Heart right ventricle (tissue), 16 donors: ENCODE measurements around the gene KPNB1. TPM values are rescaled to one million over a fixed set of nuclear protein-coding genes. Genes with fewer than 3 reads are reported as not detected.
A peak's percentile ranks its signal among the peaks of the same experiment; 100 is the strongest.

Experiments
- ATAC-seq, 8 donors: fragments of 200-7000 bp; cut with Tn5 transposase; one replicate each; pipeline ENCODE4 v1.9.1; 2020; ENCODE audit warnings: mild to moderate bottlenecking in 8 of 8, moderate library complexity in 8 of 8, moderate number of reproducible peaks in 1 of 8
- DNase-seq, 2 donors: peaks; one replicate each; pipeline ENCODE4 v3.0.0-alpha.2; 2020
- H3K27ac ChIP-seq, 10 donors: fragments of 200-600 bp; sonication (generic) in 2 of 10; one replicate each; pipeline versions ENCODE4 v1.5.0 to v1.8.0; 2020 to 2022; ENCODE audit warnings: mild to moderate bottlenecking in 3 of 10
- H3K27me3 ChIP-seq, 7 donors: fragments of 200-600 bp; one replicate each; pipeline ENCODE4 v1.8.0; 2021 to 2022; ENCODE audit warnings: mild to moderate bottlenecking in 2 of 7
- H3K36me3 ChIP-seq, 9 donors: fragments of 200-600 bp; sonication (generic) in 1 of 9; one replicate each; pipeline versions ENCODE4 v1.5.0 to v1.8.0; 2020 to 2022; ENCODE audit warnings: mild to moderate bottlenecking in 2 of 9
- H3K4me1 ChIP-seq, 9 donors: fragments of 200-600 bp; sonication (generic) in 1 of 9; one replicate each; pipeline versions ENCODE4 v1.5.0 to v1.8.0; 2020 to 2022; ENCODE audit warnings: mild to moderate bottlenecking in 4 of 9
- H3K4me3 ChIP-seq, 10 donors: fragments of 200-600 bp; sonication (generic) in 2 of 10; one replicate each; pipeline versions ENCODE4 v1.5.0 to v1.8.0; 2020 to 2022; ENCODE audit warnings: mild to moderate bottlenecking in 7 of 10, moderate library complexity in 2 of 10
- H3K9me3 ChIP-seq, 11 donors: fragments of 200-600 bp in 10 of 11; sonication (generic) in 2 of 11; one replicate each; pipeline versions ENCODE4 v1.5.0 to v1.8.0; 2013 to 2022; ENCODE audit warnings: mild to moderate bottlenecking in 2 of 11, control low read depth in 1 of 11, moderate library complexity in 1 of 11
- WGBS, 2 donors: extraction: QIAGEN DNeasy Blood & Tissue Kit; methylation state at CpG; one replicate each; pipeline ENCODE4 v1.1.7; 2013; ENCODE audit warnings: inconsistent platforms in 1 of 2; 5-methylcytosine and 5-hydroxymethylcytosine counted together
- intact Hi-C, 10 donors: fragments of 100-400 bp; cut with DNase I; formaldehyde crosslinking; loops; one replicate each; pipeline versions ENCODE4 v1.11.1 to v1.14.2; 2022
- polyA plus RNA-seq, 2 donors: library from polyadenylated mRNA; stranded (reverse); fragments of 200-250 nt; gene quantifications; one replicate each; pipeline ENCODE4 v1.2.3, GENCODE V29; 2013
- total RNA-seq, 10 donors: library from RNA; stranded (reverse); fragmentation: NEBNext Ultra II Directional in 3 of 10; extraction: Animal tissue kit (Norgen Biotek cat#: 25700) in 3 of 10; gene quantifications; one replicate each; pipeline versions ENCODE4 v1.2.1 to v1.2.4, GENCODE V29; 2021 to 2023
- TF ChIP-seq, protein P1 (sequence below), 9 donors: fragments of 200-600 bp; sonication (generic) in 2 of 9; IDR thresholded peaks; one replicate each; pipeline versions ENCODE4 v1.5.0 to v1.8.0; 2021 to 2022; ENCODE audit warnings: antibody characterized with exemption in 9 of 9, mild to moderate bottlenecking in 5 of 9, moderate library complexity in 1 of 9
- donor health status: Arrhythmogenic right ventricular cardiomyopathy.
- donor health status: ischemic (EF 13 %, LVEDD 7.1; RV severe dilation, severe dysfunction).
- donor health status: healthy with polysubstance abuse.
- donor health status: DM: no; HTN: yes; CAD: no.
- donor health status: DM: no; HTN: no; CAD: no.
- donor health status: ischemic (EF 25% LVEDD 6.9; RV normal size, moderate dysfunction).
- donor health status: ischemic (EF 25% LVEDD 5.7; RV mildly dilated, moderate dysfunction).
- donor health status: healthy.
- donor health status: DM: yes; HTN: yes; CAD: no.
- donor health status: Ischemic cardiomyopathy.
- donor health status: ischemic (EF 35%, LVEDD 5.7; RV mildly dilated, moderate dysfunction).
- donor health status: nonischemic (EF 11% LVEDD 7.7; RV severe dilation, severe dysfunction).
- donor health status: DM: yes; HTN: yes; CAD: no.
- donor health status: PGD.
- donor health status: ischemic (EF 29% LVEDD 5.4; RV normal size, mild dysfunction).
- donor health status: nonischemic (EF 23%, LVEDD 6.1; RV moderate dilation, normal function).

KPNB1 gene
- total and polyA plus RNA-seq, 12 donors: 30.6 to 236 (median 182) TPM

DNA sequence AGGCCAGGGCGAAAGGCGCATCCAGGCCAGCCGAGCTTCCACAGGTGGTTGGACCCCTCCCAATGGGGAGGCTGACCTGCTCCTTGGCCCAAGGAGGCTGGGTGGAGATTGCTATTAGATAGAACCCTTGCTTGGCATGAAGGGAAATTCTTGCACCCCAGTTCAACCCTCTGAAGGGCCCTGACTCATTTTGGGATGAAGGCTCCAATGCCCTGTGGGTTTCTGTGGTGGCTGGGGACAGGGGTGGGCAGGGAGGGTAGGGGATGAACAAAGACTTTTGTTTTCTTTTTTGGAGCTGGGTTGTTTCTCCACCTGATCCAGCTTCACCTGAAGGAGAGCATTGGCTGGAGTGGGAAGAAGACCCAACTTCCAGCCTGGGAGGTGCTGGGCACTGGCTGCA is 66.7 kb downstream of the KPNB1 start:
- peaks cover 8 to 46% (median 36%) of the 10 kb centered on the region in 7 donors for H3K27me3 ChIP-seq
- intact Hi-C loops: no loop called here
- no peaks in the 10 kb centered on the region for H3K9me3 ChIP-seq
- H3K4me3 ChIP-seq: no peak overlapping the region
- peaks cover 0 to 48% (median 0%) of the 10 kb centered on the region in 9 donors for H3K4me1 ChIP-seq
- DNase-seq (no peak), ATAC-seq (no peak)
- peak overlapping the region in 1 of 10 donors; percentile 3 for H3K27ac ChIP-seq
- 88 to 93% methylated on average over 3 of the region's 3 CpGs for WGBS, 2 donors
- TF ChIP-seq, protein P1, sequence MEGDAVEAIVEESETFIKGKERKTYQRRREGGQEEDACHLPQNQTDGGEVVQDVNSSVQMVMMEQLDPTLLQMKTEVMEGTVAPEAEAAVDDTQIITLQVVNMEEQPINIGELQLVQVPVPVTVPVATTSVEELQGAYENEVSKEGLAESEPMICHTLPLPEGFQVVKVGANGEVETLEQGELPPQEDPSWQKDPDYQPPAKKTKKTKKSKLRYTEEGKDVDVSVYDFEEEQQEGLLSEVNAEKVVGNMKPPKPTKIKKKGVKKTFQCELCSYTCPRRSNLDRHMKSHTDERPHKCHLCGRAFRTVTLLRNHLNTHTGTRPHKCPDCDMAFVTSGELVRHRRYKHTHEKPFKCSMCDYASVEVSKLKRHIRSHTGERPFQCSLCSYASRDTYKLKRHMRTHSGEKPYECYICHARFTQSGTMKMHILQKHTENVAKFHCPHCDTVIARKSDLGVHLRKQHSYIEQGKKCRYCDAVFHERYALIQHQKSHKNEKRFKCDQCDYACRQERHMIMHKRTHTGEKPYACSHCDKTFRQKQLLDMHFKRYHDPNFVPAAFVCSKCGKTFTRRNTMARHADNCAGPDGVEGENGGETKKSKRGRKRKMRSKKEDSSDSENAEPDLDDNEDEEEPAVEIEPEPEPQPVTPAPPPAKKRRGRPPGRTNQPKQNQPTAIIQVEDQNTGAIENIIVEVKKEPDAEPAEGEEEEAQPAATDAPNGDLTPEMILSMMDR (IDR thresholded peaks at IDR 0.05): no peak
- H3K36me3 ChIP-seq: peaks cover 0 to 5% (median 0%) of the 10 kb centered on the region in 9 donors

DNA sequence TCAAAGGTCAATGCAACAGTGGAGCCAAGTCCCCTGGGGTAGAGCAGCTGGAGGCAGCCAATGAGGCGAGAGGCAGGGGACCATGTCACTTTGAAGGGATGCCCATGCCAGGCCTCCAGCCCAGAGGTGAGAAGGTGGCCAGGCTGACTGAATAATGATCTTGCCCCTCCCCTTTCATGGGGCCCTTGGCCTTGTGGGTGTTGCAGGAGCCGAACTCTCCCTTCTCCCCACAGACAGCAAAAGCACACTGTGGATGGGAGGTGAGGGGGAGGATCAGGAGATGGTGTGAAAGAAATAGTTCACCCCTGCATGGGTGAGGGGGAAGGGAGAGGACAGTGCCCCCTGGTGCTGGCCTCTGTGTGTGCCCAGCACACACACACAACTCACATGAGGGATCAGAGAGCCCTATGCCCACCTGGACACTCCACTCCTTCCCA is 67.6 kb downstream of the KPNB1 start:
- Histone ChIP-seq H3K4me1 (peaks cover 0 to 50% (median 0%) of the 10 kb centered on the region in 9 donors), H3K27ac (peak overlapping the region in 1 of 10 donors; percentile 26), H3K27me3 (peaks cover 11 to 55% (median 45%) of the 10 kb centered on the region in 7 donors), H3K9me3 (no peaks in the 10 kb centered on the region), H3K36me3 (no peaks in the 10 kb centered on the region), H3K4me3 (no peak overlapping the region)
- DNase-seq (no peak), ATAC-seq (peak in 2 of 8 donors; percentile 14 to 27)
- TF ChIP-seq, protein P1 (IDR thresholded peaks at IDR 0.05): peak in 8 of 9 donors; percentile 15 to 47 (median 36)
- intact Hi-C loops: no loop called here
- WGBS, 2 donors: 68 to 69% methylated on average over 2 of the region's 2 CpGs

DNA sequence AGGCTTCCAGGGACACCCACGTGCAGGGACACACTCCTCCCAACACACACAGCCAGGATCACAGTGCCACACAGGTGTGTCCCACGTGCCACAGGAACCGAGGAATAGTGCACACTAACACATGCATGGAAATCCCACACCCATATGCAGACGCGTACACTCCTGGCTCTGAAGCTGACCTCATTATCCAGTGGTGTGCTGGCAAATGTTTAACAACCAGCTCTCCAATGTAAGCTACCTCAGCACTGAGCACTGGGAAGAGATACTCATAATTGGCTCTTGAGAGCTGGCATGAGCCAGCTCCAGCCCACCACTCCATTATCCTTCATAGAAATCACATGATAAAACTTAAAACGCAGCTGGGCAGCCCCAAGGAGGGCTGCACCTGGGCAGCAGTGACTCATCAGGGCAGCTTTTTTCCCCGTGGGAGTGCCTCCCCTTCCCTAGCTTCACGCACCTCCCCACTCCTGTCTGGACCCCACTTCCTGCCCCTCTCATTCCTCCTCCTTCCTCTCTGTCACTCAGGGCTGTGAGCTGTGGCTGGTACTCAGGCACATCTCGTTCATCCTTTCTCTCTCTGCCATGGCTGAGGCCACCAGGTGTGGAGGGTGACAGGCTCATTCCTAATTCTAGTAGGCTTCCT is 68.4 kb downstream of the KPNB1 start:
- H3K9me3 ChIP-seq: no peaks in the 10 kb centered on the region
- H3K4me3 ChIP-seq: no peak overlapping the region
- H3K36me3 ChIP-seq: no peaks in the 10 kb centered on the region
- ATAC-seq (no peak), DNase-seq (no peak)
- H3K4me1 ChIP-seq: peaks cover 0 to 48% (median 0%) of the 10 kb centered on the region in 9 donors
- WGBS, 2 donors: 40 to 41% methylated on average over 9 of the region's 9 CpGs
- H3K27me3 ChIP-seq: peaks cover 11 to 63% (median 53%) of the 10 kb centered on the region in 7 donors
- H3K27ac ChIP-seq: peak overlapping the region in 1 of 10 donors; percentile 36
- TF ChIP-seq, protein P1 (IDR thresholded peaks at IDR 0.05): no peak
- intact Hi-C loops: no loop called here

DNA sequence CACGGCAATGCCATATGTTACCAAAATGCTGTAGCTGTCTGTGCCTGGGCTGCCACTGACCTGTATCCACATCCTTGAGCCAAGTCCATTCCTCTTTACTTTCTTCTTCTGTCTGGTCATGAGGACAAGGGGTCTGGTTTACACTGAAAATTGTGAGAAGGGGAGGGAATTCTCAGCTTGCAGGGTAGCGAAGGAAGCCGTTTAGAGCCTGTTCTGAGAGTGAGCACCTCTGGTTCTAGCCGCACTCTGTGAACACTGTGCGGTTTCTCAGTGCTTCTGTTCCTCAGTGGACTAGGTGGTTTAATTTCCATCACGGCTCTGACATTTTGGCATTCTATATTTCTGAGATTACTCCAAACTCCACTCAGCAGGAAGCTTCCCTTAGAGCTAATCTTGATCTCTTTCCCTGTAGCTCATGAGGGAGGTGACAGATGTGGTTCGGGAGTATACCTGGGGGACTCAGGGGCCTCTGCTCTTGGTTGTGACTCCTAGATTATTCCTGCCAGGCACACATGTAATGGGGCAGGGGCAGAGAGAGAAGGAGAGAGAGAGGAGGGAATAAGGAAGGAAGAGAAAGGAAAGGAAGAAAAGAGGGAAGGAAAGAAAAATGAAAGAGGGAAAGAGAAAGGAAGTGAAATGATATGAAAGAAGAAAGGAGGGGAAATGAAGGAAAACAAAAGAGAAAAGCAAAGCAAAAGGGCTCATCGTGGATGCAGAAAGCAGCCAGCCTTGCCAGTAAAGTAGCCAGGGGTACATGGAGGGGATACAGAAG is 69.1 kb downstream of the KPNB1 start:
- H3K4me3 ChIP-seq: no peak overlapping the region
- no peak for ATAC-seq
- intact Hi-C loops: no loop called here
- H3K27me3 ChIP-seq: peaks cover 11 to 69% (median 60%) of the 10 kb centered on the region in 7 donors
- H3K4me1 ChIP-seq: peaks cover 0 to 48% (median 0%) of the 10 kb centered on the region in 9 donors
- no peaks in the 10 kb centered on the region for H3K9me3 ChIP-seq
- no peak for DNase-seq
- no peaks in the 10 kb centered on the region for H3K36me3 ChIP-seq
- TF ChIP-seq, protein P1 (IDR thresholded peaks at IDR 0.05): no peak
- WGBS, 2 donors: 49 to 60% methylated on average over 8 of the region's 8 CpGs
- peak overlapping the region in 1 of 10 donors; percentile 36 for H3K27ac ChIP-seq
